ENCODE measurements around the gene KAT8.

The KAT8 gene

GRCh38 chr16:31108794-31109558 is 8.5 kb upstream of the KAT8 start:
- peak overlapping the region; percentile 32; the same call in 1 of the 2 replicates for H3K27ac ChIP-seq (ENCODE audit: low read depth, low read length)

GRCh38 chr16:31109622-31110021 is 7.8 kb upstream of the KAT8 start:
- peaks cover 7% of the 10 kb centered on the region; the same call in 1 of the 2 replicates for H3K4me1 ChIP-seq (ENCODE audit: control insufficient read depth, insufficient read depth, low read length)
- no peak overlapping the region for H3K9ac ChIP-seq (ENCODE audit: low read length)
- peaks cover 39% of the 10 kb centered on the region for H3K36me3 ChIP-seq (ENCODE audit: control insufficient read depth, insufficient read depth, low read length)
- H3K27ac ChIP-seq (ENCODE audit: low read depth, low read length): no peak overlapping the region
- no peaks in the 10 kb centered on the region for H3K27me3 ChIP-seq (ENCODE audit: control insufficient read depth, insufficient read depth, low read length)
- no peak overlapping the region for H3K4me3 ChIP-seq (ENCODE audit: low read depth, low read length)
- H3K9me3 ChIP-seq (ENCODE audit: control insufficient read depth, insufficient read depth, low read depth, low read length): no peaks in the 10 kb centered on the region

More at GRCh38 chr16:31108794-31109558, 8.5 kb upstream of the KAT8 start:
- H3K9me3 ChIP-seq (ENCODE audit: control insufficient read depth, insufficient read depth, low read depth, low read length): no peaks in the 10 kb centered on the region
- H3K27me3 ChIP-seq (ENCODE audit: control insufficient read depth, insufficient read depth, low read length): no peaks in the 10 kb centered on the region
- peaks cover 39% of the 10 kb centered on the region for H3K36me3 ChIP-seq (ENCODE audit: control insufficient read depth, insufficient read depth, low read length)
- H3K9ac ChIP-seq (ENCODE audit: low read length): peak overlapping the region; percentile 82
- peaks cover 7% of the 10 kb centered on the region; the same call in 1 of the 2 replicates for H3K4me1 ChIP-seq (ENCODE audit: control insufficient read depth, insufficient read depth, low read length)
- peak overlapping the region; percentile 90 for H3K4me3 ChIP-seq (ENCODE audit: low read depth, low read length)

- peaks cover 7% of the 10 kb centered on the region; the same call in 1 of the 2 replicates for H3K4me1 ChIP-seq (ENCODE audit: control insufficient read depth, insufficient read depth, low read length)
- H3K27ac ChIP-seq (ENCODE audit: low read depth, low read length): no peak overlapping the region
- no peaks in the 10 kb centered on the region for H3K9me3 ChIP-seq (ENCODE audit: control insufficient read depth, insufficient read depth, low read depth, low read length)
- peaks cover 39% of the 10 kb centered on the region for H3K36me3 ChIP-seq (ENCODE audit: control insufficient read depth, insufficient read depth, low read length)
- no peak overlapping the region for H3K9ac ChIP-seq (ENCODE audit: low read length)
- H3K4me3 ChIP-seq (ENCODE audit: low read depth, low read length): no peak overlapping the region
- H3K27me3 ChIP-seq (ENCODE audit: control insufficient read depth, insufficient read depth, low read length): no peaks in the 10 kb centered on the region
These were observed 7.1 kb upstream of the KAT8 start for GRCh38 chr16:31110106-31111034.

- no peak overlapping the region for H3K27ac ChIP-seq (ENCODE audit: low read depth, low read length)
- H3K4me1 ChIP-seq (ENCODE audit: control insufficient read depth, insufficient read depth, low read length): 0 out of 2 replicates have a peak, but pooled peaks cover 5% of the 10 kb centered on the region
- no peak overlapping the region for H3K9ac ChIP-seq (ENCODE audit: low read length)
- no peaks in the 10 kb centered on the region for H3K27me3 ChIP-seq (ENCODE audit: control insufficient read depth, insufficient read depth, low read length)
- H3K9me3 ChIP-seq (ENCODE audit: control insufficient read depth, insufficient read depth, low read depth, low read length): no peaks in the 10 kb centered on the region
- no peak overlapping the region for H3K4me3 ChIP-seq (ENCODE audit: low read depth, low read length)
- H3K36me3 ChIP-seq (ENCODE audit: control insufficient read depth, insufficient read depth, low read length): peaks cover 39% of the 10 kb centered on the region
These were observed 5.5 kb upstream of the KAT8 start for GRCh38 chr16:31111881-31112466.

GRCh38 chr16:31112711-31113110 is 4.8 kb upstream of the KAT8 start:
- Histone ChIP-seq H3K36me3 (ENCODE audit: control insufficient read depth, insufficient read depth, low read length) (peaks cover 39% of the 10 kb centered on the region), H3K27me3 (ENCODE audit: control insufficient read depth, insufficient read depth, low read length) (no peaks in the 10 kb centered on the region), H3K9me3 (ENCODE audit: control insufficient read depth, insufficient read depth, low read depth, low read length) (no peaks in the 10 kb centered on the region), H3K27ac (ENCODE audit: low read depth, low read length) (no peak overlapping the region), H3K9ac (ENCODE audit: low read length) (no peak overlapping the region), H3K4me3 (ENCODE audit: low read depth, low read length) (no peak overlapping the region), H3K4me1 (ENCODE audit: control insufficient read depth, insufficient read depth, low read length) (0 out of 2 replicates have a peak, but pooled peaks cover 4% of the 10 kb centered on the region)

- Histone ChIP-seq H3K27ac (ENCODE audit: low read depth, low read length) (no peak overlapping the region), H3K4me1 (ENCODE audit: control insufficient read depth, insufficient read depth, low read length) (peaks cover 2% of the 10 kb centered on the region; the same call in 1 of the 2 replicates), H3K36me3 (ENCODE audit: control insufficient read depth, insufficient read depth, low read length) (peaks cover 39% of the 10 kb centered on the region), H3K4me3 (ENCODE audit: low read depth, low read length) (no peak overlapping the region), H3K9ac (ENCODE audit: low read length) (no peak overlapping the region), H3K9me3 (ENCODE audit: control insufficient read depth, insufficient read depth, low read depth, low read length) (no peaks in the 10 kb centered on the region), H3K27me3 (ENCODE audit: control insufficient read depth, insufficient read depth, low read length) (no peaks in the 10 kb centered on the region)
These were observed 4.0 kb upstream of the KAT8 start for GRCh38 chr16:31113121-31114120.

- Histone ChIP-seq H3K9me3 (ENCODE audit: control insufficient read depth, insufficient read depth, low read depth, low read length) (no peaks in the 10 kb centered on the region), H3K4me3 (ENCODE audit: low read depth, low read length) (no peak overlapping the region), H3K4me1 (ENCODE audit: control insufficient read depth, insufficient read depth, low read length) (peaks cover 3% of the 10 kb centered on the region; the same call in 1 of the 2 replicates), H3K27me3 (ENCODE audit: control insufficient read depth, insufficient read depth, low read length) (no peaks in the 10 kb centered on the region), H3K36me3 (ENCODE audit: control insufficient read depth, insufficient read depth, low read length) (peaks cover 43% of the 10 kb centered on the region), H3K27ac (ENCODE audit: low read depth, low read length) (no peak overlapping the region), H3K9ac (ENCODE audit: low read length) (no peak overlapping the region)
These were observed 3.0 kb upstream of the KAT8 start for GRCh38 chr16:31114468-31114867.

GRCh38 chr16:31118223-31119155 is 1.0 kb downstream of the KAT8 start:
- peaks cover 3% of the 10 kb centered on the region; the same call in 1 of the 2 replicates for H3K4me1 ChIP-seq (ENCODE audit: control insufficient read depth, insufficient read depth, low read length)
- H3K4me3 ChIP-seq (ENCODE audit: low read depth, low read length): peak overlapping the region; percentile 95
- H3K36me3 ChIP-seq (ENCODE audit: control insufficient read depth, insufficient read depth, low read length): peaks cover 40% of the 10 kb centered on the region
- no peaks in the 10 kb centered on the region for H3K9me3 ChIP-seq (ENCODE audit: control insufficient read depth, insufficient read depth, low read depth, low read length)
- no peak overlapping the region for H3K27ac ChIP-seq (ENCODE audit: low read depth, low read length)
- peak overlapping the region; percentile 80 for H3K9ac ChIP-seq (ENCODE audit: low read length)
- H3K27me3 ChIP-seq (ENCODE audit: control insufficient read depth, insufficient read depth, low read length): no peaks in the 10 kb centered on the region

GRCh38 chr16:31120129-31120528 is 2.7 kb downstream of the KAT8 start:
- Histone ChIP-seq H3K27ac (ENCODE audit: low read depth, low read length) (no peak overlapping the region), H3K27me3 (ENCODE audit: control insufficient read depth, insufficient read depth, low read length) (no peaks in the 10 kb centered on the region), H3K9ac (ENCODE audit: low read length) (no peak overlapping the region), H3K4me1 (ENCODE audit: control insufficient read depth, insufficient read depth, low read length) (peaks cover 3% of the 10 kb centered on the region; the same call in 1 of the 2 replicates), H3K36me3 (ENCODE audit: control insufficient read depth, insufficient read depth, low read length) (peaks cover 49% of the 10 kb centered on the region), H3K9me3 (ENCODE audit: control insufficient read depth, insufficient read depth, low read depth, low read length) (no peaks in the 10 kb centered on the region), H3K4me3 (ENCODE audit: low read depth, low read length) (no peak overlapping the region)

Data from HUES6 (cell line).